Gastroesophageal sphincter (tissue), 4 donors: ENCODE results near the gene PTPN14. TPM values are rescaled to one million over a fixed set of nuclear protein-coding genes. Genes with fewer than 3 reads are reported as not detected.
A peak's percentile ranks its signal among the peaks of the same experiment; 100 is the strongest.

Experiments used
- ATAC-seq: fragments of 150-250 bp; one replicate; pipeline ENCODE4 v1.9.1; 2016; ENCODE audit warnings: mild to moderate bottlenecking, moderate library complexity
- H3K27ac ChIP-seq, 4 donors: fragments of 200-600 bp; sonication (generic) in 3 of 4; 1 replicate in 3 of 4; 2 replicates in 1 of 4; pipeline ENCODE4 v1.5.1; 2016 to 2019
- H3K27me3 ChIP-seq: fragments of 200-600 bp; sonication (generic); one replicate; pipeline ENCODE4 v1.5.1; 2019
- H3K36me3 ChIP-seq, 2 donors: fragments of 200-600 bp; sonication (generic); one replicate each; pipeline ENCODE4 v1.5.1; 2019; ENCODE audit warnings: control low read depth in 1 of 2
- H3K4me1 ChIP-seq, 3 donors: fragments of 200-600 bp; sonication (generic); 1 replicate in 2 of 3; 2 replicates in 1 of 3; pipeline ENCODE4 v1.5.1; 2016 to 2019; ENCODE audit warnings: control low read depth in 2 of 3
- H3K4me3 ChIP-seq, 2 donors: fragments of 200-600 bp; sonication (generic); one replicate each; pipeline ENCODE4 v1.5.1; 2019; ENCODE audit warnings: mild to moderate bottlenecking in 1 of 2, moderate library complexity in 1 of 2
- H3K9me3 ChIP-seq, 3 donors: fragments of 200-600 bp; sonication (generic); one replicate each; pipeline ENCODE4 v1.5.1; 2017 to 2019; ENCODE audit warnings: control low read depth in 2 of 3
- EP300 ChIP-seq: sonication (generic); formaldehyde crosslinking; IDR thresholded peaks from one replicate; pipeline ENCODE4 v1.6.1; 2017; ENCODE audit warnings: antibody characterized with exemption, mild to moderate bottlenecking
- POLR2A ChIP-seq, 2 donors: fragments of 450-650 bp; IDR thresholded peaks; one replicate each; pipeline ENCODE4 v1.6.1; 2017; ENCODE audit warnings: antibody characterized with exemption in 2 of 2, mild to moderate bottlenecking in 2 of 2, moderate library complexity in 1 of 2
- POLR2AphosphoS5 ChIP-seq: sonication (generic); formaldehyde crosslinking; IDR thresholded peaks from one replicate; pipeline ENCODE4 v1.6.1; 2017; ENCODE audit warnings: antibody characterized with exemption
- WGBS, 2 donors: methylation state at CpG; one replicate each; pipeline ENCODE4 v1.1.5; 2018; ENCODE audit warnings: low coverage in 1 of 2; 5-methylcytosine and 5-hydroxymethylcytosine counted together
- total RNA-seq, 4 donors: library from RNA; depleted of rRNA; stranded (reverse); fragments of >200 nt; gene quantifications; one replicate each; pipeline ENCODE4 v1.1.0, GENCODE V29; 2016
- TF ChIP-seq, protein P1 (sequence below), 4 experiments: fragments of 200-600 bp in 2 of 4; fragments of 450-650 bp in 2 of 4; sonication (generic) in 1 of 4; IDR thresholded peaks; one replicate each; pipeline ENCODE4 v1.5.1; 2017 to 2019; ENCODE audit warnings: antibody characterized with exemption in 4 of 4, mild to moderate bottlenecking in 2 of 4, moderate library complexity in 2 of 4

PTPN14 gene
- total RNA-seq, 4 donors from 2014 or later: 38.9 to 96.8 (median 75.4) TPM

GRCh38 chr1:214361636-214362035 lies 189.8 kb downstream of the PTPN14 start:
- no peak overlapping the region for H3K4me3 ChIP-seq
- no peak for ATAC-seq
- no peak overlapping the region for H3K27ac ChIP-seq
- no peak for TF ChIP-seq EP300
- TF ChIP-seq POLR2A (IDR thresholded peaks at IDR 0.05): no peak
- TF ChIP-seq, protein P1, sequence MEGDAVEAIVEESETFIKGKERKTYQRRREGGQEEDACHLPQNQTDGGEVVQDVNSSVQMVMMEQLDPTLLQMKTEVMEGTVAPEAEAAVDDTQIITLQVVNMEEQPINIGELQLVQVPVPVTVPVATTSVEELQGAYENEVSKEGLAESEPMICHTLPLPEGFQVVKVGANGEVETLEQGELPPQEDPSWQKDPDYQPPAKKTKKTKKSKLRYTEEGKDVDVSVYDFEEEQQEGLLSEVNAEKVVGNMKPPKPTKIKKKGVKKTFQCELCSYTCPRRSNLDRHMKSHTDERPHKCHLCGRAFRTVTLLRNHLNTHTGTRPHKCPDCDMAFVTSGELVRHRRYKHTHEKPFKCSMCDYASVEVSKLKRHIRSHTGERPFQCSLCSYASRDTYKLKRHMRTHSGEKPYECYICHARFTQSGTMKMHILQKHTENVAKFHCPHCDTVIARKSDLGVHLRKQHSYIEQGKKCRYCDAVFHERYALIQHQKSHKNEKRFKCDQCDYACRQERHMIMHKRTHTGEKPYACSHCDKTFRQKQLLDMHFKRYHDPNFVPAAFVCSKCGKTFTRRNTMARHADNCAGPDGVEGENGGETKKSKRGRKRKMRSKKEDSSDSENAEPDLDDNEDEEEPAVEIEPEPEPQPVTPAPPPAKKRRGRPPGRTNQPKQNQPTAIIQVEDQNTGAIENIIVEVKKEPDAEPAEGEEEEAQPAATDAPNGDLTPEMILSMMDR (IDR thresholded peaks at IDR 0.05): no peak
- no peak for TF ChIP-seq POLR2AphosphoS5
- H3K9me3 ChIP-seq: no peaks in the 10 kb centered on the region
- H3K36me3 ChIP-seq: peaks cover 0 to 97% of the 10 kb centered on the region in 2 donors
- no peaks in the 10 kb centered on the region for H3K4me1 ChIP-seq
- no peaks in the 10 kb centered on the region for H3K27me3 ChIP-seq
- whole genome bisulfite sequencing, 2 donors: 64% methylated on average over 1 of the region's 1 CpG; no CpG with 5 or more reads in 1 of the 2 donors

GRCh38 chr1:214360525-214361164 lies 190.8 kb downstream of the PTPN14 start:
- Histone ChIP-seq H3K4me1 (no peaks in the 10 kb centered on the region), H3K9me3 (no peaks in the 10 kb centered on the region), H3K36me3 (peaks cover 0 to 100% of the 10 kb centered on the region in 2 donors), H3K27ac (no peak overlapping the region), H3K27me3 (no peaks in the 10 kb centered on the region), H3K4me3 (no peak overlapping the region)
- no peak for TF ChIP-seq POLR2AphosphoS5
- TF ChIP-seq POLR2A (IDR thresholded peaks at IDR 0.05): no peak
- no peak for TF ChIP-seq EP300
- TF ChIP-seq, protein P1 (IDR thresholded peaks at IDR 0.05): no peak
- WGBS, 2 donors: 87 to 94% methylated on average over 2 to 3 of the region's 3 CpGs
- no peak for ATAC-seq

- peaks cover 0 to 100% of the 10 kb centered on the region in 2 donors for H3K36me3 ChIP-seq
- WGBS, 2 donors: 87 to 90% methylated on average over 4 to 5 of the region's 5 CpGs
- ATAC-seq: no peak
Observed at GRCh38 chr1:214360116-214360515, 191.3 kb downstream of the PTPN14 start.

GRCh38 chr1:214354440-214355148 lies 196.8 kb downstream of the PTPN14 start:
- peak overlapping the region in 1 of 4 donors; percentile 28 for H3K27ac ChIP-seq
- no peaks in the 10 kb centered on the region for H3K27me3 ChIP-seq
- H3K4me1 ChIP-seq: no peaks in the 10 kb centered on the region
- H3K36me3 ChIP-seq: peaks cover 0 to 67% of the 10 kb centered on the region in 2 donors
- 46 to 53% methylated on average over 4 of the region's 4 CpGs for WGBS, 2 donors
- TF ChIP-seq, protein P1 (IDR thresholded peaks at IDR 0.05): no peak
- TF ChIP-seq EP300 (no peak), POLR2AphosphoS5 (no peak)
- no peak overlapping the region for H3K4me3 ChIP-seq
- ATAC-seq: no peak
- no peaks in the 10 kb centered on the region for H3K9me3 ChIP-seq

More at GRCh38 chr1:214360116-214360515, 191.3 kb downstream of the PTPN14 start:
- no peak overlapping the region for H3K27ac ChIP-seq
- no peaks in the 10 kb centered on the region for H3K4me1 ChIP-seq
- TF ChIP-seq, protein P1 (IDR thresholded peaks at IDR 0.05): no peak
- TF ChIP-seq POLR2AphosphoS5: no peak
- TF ChIP-seq EP300: no peak
- no peak for TF ChIP-seq POLR2A (IDR thresholded peaks at IDR 0.05)
- H3K27me3 ChIP-seq: no peaks in the 10 kb centered on the region
- H3K4me3 ChIP-seq: no peak overlapping the region
- no peaks in the 10 kb centered on the region for H3K9me3 ChIP-seq
